A673 (cell line): ENCODE results near the gene STRBP. TPM values are rescaled to one million over a fixed set of nuclear protein-coding genes. Genes with fewer than 3 reads are reported as not detected.
A peak's percentile ranks its signal among the peaks of the same experiment; 100 is the strongest.

Experiments used
- BruUV-seq: library from RNA; stranded (reverse); fragments of 400-500 nt; replicated peaks from 2 replicates; lab custom pipeline; 2021; lab: Mats Ljungman, UMichigan
- CTCF ChIA-PET: fragments of 300-600 bp; sonication (Branson Sonifier 250); formaldehyde crosslinking; loops from one replicate; lab custom pipeline; 2022; ENCODE audit warnings: antibody characterized with exemption; lab: Charles Lee
- POLR2A ChIA-PET: fragments of 300-600 bp; sonication (Branson Sonifier 250); formaldehyde crosslinking; loops from one replicate; lab custom pipeline; 2022; ENCODE audit warnings: antibody characterized with exemption; ENCODE audit not compliant: low non-redundant PET; lab: Charles Lee
- DNase-seq: peaks from one replicate; pipeline ENCODE4 v3.0.0-alpha.2; 2015; ENCODE audit warnings: low spot score
- H3K27ac ChIP-seq: fragments of 200-600 bp; sonication (generic); 2 replicates; pipeline ENCODE4 v1.5.1; 2016; ENCODE audit warnings: mixed run types, low read depth, mild to moderate bottlenecking, mixed read lengths, antibody characterized with exemption, low read length; ENCODE audit not compliant: poor library complexity, severe bottlenecking
- H3K27me3 ChIP-seq: fragments of 200-600 bp; sonication (generic); replicated peaks from 2 replicates; pipeline ENCODE4 v1.6.1; 2017; ENCODE audit warnings: mixed run types, low read depth, mild to moderate bottlenecking, mixed read lengths, antibody characterized with exemption, low read length; ENCODE audit not compliant: insufficient read depth, poor library complexity
- H3K36me3 ChIP-seq: fragments of 200-600 bp; sonication (generic); 2 replicates; pipeline ENCODE4 v1.6.1; 2016; ENCODE audit warnings: mixed run types, mild to moderate bottlenecking, mixed read lengths, antibody characterized with exemption, low read length; ENCODE audit not compliant: insufficient read depth, poor library complexity, severe bottlenecking
- H3K4me1 ChIP-seq: fragments of 200-600 bp; sonication (generic); 2 replicates; pipeline ENCODE4 v1.6.1; 2017; ENCODE audit warnings: mixed run types, mild to moderate bottlenecking, mixed read lengths, antibody characterized with exemption, low read length; ENCODE audit not compliant: insufficient read depth, poor library complexity, severe bottlenecking
- H3K4me3 ChIP-seq: fragments of 200-600 bp; sonication (generic); 2 replicates; pipeline ENCODE4 v1.5.1; 2016; ENCODE audit warnings: low read depth, mixed run types, mild to moderate bottlenecking, mixed read lengths, low read length; ENCODE audit not compliant: poor library complexity, severe bottlenecking
- H3K9me3 ChIP-seq: fragments of 200-600 bp; sonication (generic); 2 replicates; pipeline ENCODE4 v1.6.1; 2016; ENCODE audit warnings: mixed run types, low read depth, mild to moderate bottlenecking, mixed read lengths, antibody characterized with exemption, low read length; ENCODE audit not compliant: poor library complexity, severe bottlenecking
- CTCF ChIP-seq: fragments of 300-800, 200-600 bp; sonication (generic); conservative IDR thresholded peaks from 2 replicates; pipeline ENCODE4 v1.5.1; 2017; ENCODE audit warnings: low read depth, mild to moderate bottlenecking, antibody characterized with exemption, low read length, moderate library complexity, mixed read lengths
- EZH2 ChIP-seq: fragments of 200-600 bp; sonication (generic); IDR thresholded peaks from 2 replicates; pipeline ENCODE4 v1.6.1; 2017; ENCODE audit warnings: borderline replicate concordance, low read depth, mild to moderate bottlenecking, mixed read lengths, antibody characterized with exemption, low read length; ENCODE audit not compliant: poor library complexity, severe bottlenecking
- intact Hi-C: fragments of 100-400 bp; cut with micrococcal nuclease; formaldehyde crosslinking; loops from one replicate; pipeline ENCODE4 v1.10.0; 2022; ENCODE audit not compliant: unreplicated experiment
- total RNA-seq: library from RNA; stranded (reverse); gene quantifications from 2 replicates; pipeline ENCODE4 v1.2.3, GENCODE V29; 2021

STRBP gene
- total RNA-seq, 1 experiment from 2014 or later: 79.4 TPM

- ChIA-PET CTCF (no interaction called here), POLR2A (no interaction called here)
- TF ChIP-seq EZH2: no peak
- TF ChIP-seq CTCF: peak; percentile 58
- H3K36me3 ChIP-seq: peaks cover 41% of the 10 kb centered on the region
- H3K27me3 ChIP-seq: no peaks in the 10 kb centered on the region
- H3K4me3 ChIP-seq: no peak overlapping the region
- H3K4me1 ChIP-seq: peaks cover 36% of the 10 kb centered on the region
- no peak for DNase-seq
- BruUV-seq: no TSS peak
- intact Hi-C loops: no loop called here
- H3K9me3 ChIP-seq: no peaks in the 10 kb centered on the region
- H3K27ac ChIP-seq: peak overlapping the region; percentile 84
Observed at GRCh38 chr9:123091459-123091858, 176.9 kb downstream of the STRBP start.

- no peak for TF ChIP-seq EZH2
- TF ChIP-seq CTCF: no peak
- H3K27ac ChIP-seq: peak overlapping the region; percentile 84
- H3K36me3 ChIP-seq: peaks cover 36% of the 10 kb centered on the region
- no peak overlapping the region for H3K4me3 ChIP-seq
- CTCF ChIA-PET: interaction anchor here (0.5 to 1.4 kb wide), 2 partner anchors 123 to 134 kb away, joined by 3 to 4 read pairs; no protein-coding TSS in a partner anchor
- no peak for DNase-seq
- H3K4me1 ChIP-seq: peaks cover 36% of the 10 kb centered on the region
- POLR2A ChIA-PET: no interaction called here
- no peaks in the 10 kb centered on the region for H3K9me3 ChIP-seq
- H3K27me3 ChIP-seq: no peaks in the 10 kb centered on the region
- BruUV-seq: no TSS peak
- intact Hi-C loops: no loop called here
Observed at GRCh38 chr9:123090956-123091355, 177.4 kb downstream of the STRBP start.

- no peaks in the 10 kb centered on the region for H3K27me3 ChIP-seq
- BruUV-seq: no TSS peak
- DNase-seq: peak; percentile 50
- peak overlapping the region; percentile 84 for H3K27ac ChIP-seq
- ChIA-PET POLR2A (interaction anchor here (0.7 kb wide), 1 partner anchor 248 kb away, joined by 3 read pairs; no protein-coding TSS in a partner anchor), CTCF (interaction anchor here (0.5 to 1.4 kb wide), 2 partner anchors 123 to 135 kb away, joined by 3 to 4 read pairs; no protein-coding TSS in a partner anchor)
- H3K4me1 ChIP-seq: peaks cover 39% of the 10 kb centered on the region
- no peak for TF ChIP-seq CTCF
- TF ChIP-seq EZH2: no peak
- peaks cover 30% of the 10 kb centered on the region for H3K36me3 ChIP-seq
- intact Hi-C loops: no loop called here
- H3K9me3 ChIP-seq: no peaks in the 10 kb centered on the region
- no peak overlapping the region for H3K4me3 ChIP-seq
Observed at GRCh38 chr9:123090198-123090896, 178.0 kb downstream of the STRBP start.
